ENCODE results near the gene RPL4. TPM values are rescaled to one million over a fixed set of nuclear protein-coding genes. Genes with fewer than 3 reads are reported as not detected.
A peak's percentile ranks its signal among the peaks of the same experiment; 100 is the strongest.

Gene RPL4
- total and polyA plus RNA-seq, 9 of the 15 experiments (the other 6 are each of a cell fraction or from before 2014, with no cell fraction given), result 2,055 to 7,760 (median 5,069) TPM

DNA sequence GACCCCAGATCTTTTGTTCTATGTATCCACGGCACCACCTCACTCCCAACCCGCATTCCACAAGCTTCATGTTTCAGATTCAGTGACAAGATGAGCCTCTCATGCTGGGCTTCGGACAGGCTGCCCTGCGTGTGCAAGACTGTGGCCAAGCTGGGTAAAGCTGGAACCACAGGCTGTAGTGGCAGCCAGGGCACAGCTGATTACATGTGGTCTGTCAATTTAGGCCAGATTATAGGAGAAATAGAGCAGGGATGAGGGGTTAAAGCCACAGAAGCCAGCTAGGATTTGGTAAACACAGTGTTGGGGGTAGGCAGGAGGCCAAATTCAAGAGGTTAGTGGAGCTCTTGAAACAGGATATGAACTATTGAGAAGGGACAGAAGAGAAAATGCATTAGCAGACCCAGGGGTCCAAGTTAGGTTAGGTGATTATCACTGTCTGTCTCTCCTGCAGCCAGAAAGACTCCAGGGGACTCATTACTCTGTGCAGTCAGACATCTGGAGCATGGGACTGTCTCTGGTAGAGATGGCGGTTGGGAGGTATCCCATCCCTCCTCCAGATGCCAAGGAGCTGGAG lies 20.0 kb downstream of the RPL4 start:
- no peak overlapping the region for H3K4me2 ChIP-seq (ENCODE audit: insufficient read depth, low read length)
- H3K36me3 ChIP-seq (ENCODE audit: control insufficient read depth, insufficient read depth, low read length), result peaks cover 68% of the 10 kb centered on the region
- in situ Hi-C loops (cut with MboI), result loop anchor here (5.0 kb wide), 1 partner anchor 97 kb away; the partner anchor contains the start of gene MAP2K1
- no peak overlapping the region for H2AFZ ChIP-seq (ENCODE audit: low read depth, low read length)
- DNase-seq (ENCODE audit: extremely low read depth in 1 of 4, low spot score in 3 of 4) (peak in 1 of 4 experiments; percentile 3), ATAC-seq (no peak), FAIRE-seq (no peak)
- POLR2A ChIA-PET, result interaction anchor here (0.6 to 1.6 kb wide), 7 partner anchors 8 to 145 kb away, joined by 3 to 4 read pairs (median 3); no protein-coding TSS in a partner anchor
- CTCF ChIA-PET (ENCODE audit: low intra/inter-chr PET ratio), result no interaction called here
- peaks cover 9 to 13% of the 10 kb centered on the region in 2 experiments; a peak in 3 of 5 replicates for H3K4me1 ChIP-seq (replicated peaks in 1 of 2; ENCODE audit: control insufficient read depth in 2 of 2, insufficient read depth in 2 of 2, low read length in 2 of 2)
- no TSS peak for BruUV-seq (replicated peaks)
- no peak overlapping the region for H3K27ac ChIP-seq (ENCODE audit: extremely low read depth, low read depth, low read length)
- no peaks in the 10 kb centered on the region for H3K79me2 ChIP-seq (ENCODE audit: control insufficient read depth, insufficient read depth, low read length)
- H3K27me3 ChIP-seq (ENCODE audit: control insufficient read depth in 2 of 2, insufficient read depth in 2 of 2, low read length in 2 of 2), result no peaks in the 10 kb centered on the region
- 100% methylated on average over 5 of the region's 5 CpGs for WGBS (ENCODE audit: insufficient coverage, low coverage, missing lambda C conversion rate)
- H3K4me3 ChIP-seq, result no peak overlapping the region
- H3K9me1 ChIP-seq (ENCODE audit: control insufficient read depth, insufficient read depth, low read length), result peaks cover 3% of the 10 kb centered on the region
- intact Hi-C loops (cut with micrococcal nuclease), result no loop called here
- H3K9me3 ChIP-seq (replicated peaks; ENCODE audit: control insufficient read depth, insufficient read depth, low read depth, low read length), result no peaks in the 10 kb centered on the region
- peak overlapping the region in 1 of 2 experiments; percentile 54; a peak in 1 of 4 replicates for H3K9ac ChIP-seq (ENCODE audit: insufficient read depth in 1 of 2, low read depth in 2 of 2, low read length in 2 of 2)
- no peaks in the 10 kb centered on the region for H4K20me1 ChIP-seq (replicated peaks; ENCODE audit: control insufficient read depth, insufficient read depth, low read length)
- no peak for TF ChIP-seq PTBP1 (IDR thresholded peaks at IDR 0.05; ENCODE audit: low read depth, low read length)
- TF ChIP-seq KDM4B (IDR thresholded peaks at IDR 0.05; ENCODE audit: borderline replicate concordance in 2 of 2, low read depth in 1 of 2), result no peak
- TF ChIP-seq JUNB (CRISPR knock-in tag; conservative IDR thresholded peaks at IDR 0.05), result no peak
- no peak for TF ChIP-seq BCL6 (CRISPR knock-in tag; IDR thresholded peaks at IDR 0.05)
- TF ChIP-seq FOXJ2 (tag; IDR thresholded peaks at IDR 0.05), result no peak
- TF ChIP-seq, protein P1, sequence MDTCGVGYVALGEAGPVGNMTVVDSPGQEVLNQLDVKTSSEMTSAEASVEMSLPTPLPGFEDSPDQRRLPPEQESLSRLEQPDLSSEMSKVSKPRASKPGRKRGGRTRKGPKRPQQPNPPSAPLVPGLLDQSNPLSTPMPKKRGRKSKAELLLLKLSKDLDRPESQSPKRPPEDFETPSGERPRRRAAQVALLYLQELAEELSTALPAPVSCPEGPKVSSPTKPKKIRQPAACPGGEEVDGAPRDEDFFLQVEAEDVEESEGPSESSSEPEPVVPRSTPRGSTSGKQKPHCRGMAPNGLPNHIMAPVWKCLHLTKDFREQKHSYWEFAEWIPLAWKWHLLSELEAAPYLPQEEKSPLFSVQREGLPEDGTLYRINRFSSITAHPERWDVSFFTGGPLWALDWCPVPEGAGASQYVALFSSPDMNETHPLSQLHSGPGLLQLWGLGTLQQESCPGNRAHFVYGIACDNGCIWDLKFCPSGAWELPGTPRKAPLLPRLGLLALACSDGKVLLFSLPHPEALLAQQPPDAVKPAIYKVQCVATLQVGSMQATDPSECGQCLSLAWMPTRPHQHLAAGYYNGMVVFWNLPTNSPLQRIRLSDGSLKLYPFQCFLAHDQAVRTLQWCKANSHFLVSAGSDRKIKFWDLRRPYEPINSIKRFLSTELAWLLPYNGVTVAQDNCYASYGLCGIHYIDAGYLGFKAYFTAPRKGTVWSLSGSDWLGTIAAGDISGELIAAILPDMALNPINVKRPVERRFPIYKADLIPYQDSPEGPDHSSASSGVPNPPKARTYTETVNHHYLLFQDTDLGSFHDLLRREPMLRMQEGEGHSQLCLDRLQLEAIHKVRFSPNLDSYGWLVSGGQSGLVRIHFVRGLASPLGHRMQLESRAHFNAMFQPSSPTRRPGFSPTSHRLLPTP (IDR thresholded peaks at IDR 0.05; ENCODE audit: borderline replicate concordance, extremely low read depth, insufficient read length), result no peak
- TF ChIP-seq, protein P2, sequence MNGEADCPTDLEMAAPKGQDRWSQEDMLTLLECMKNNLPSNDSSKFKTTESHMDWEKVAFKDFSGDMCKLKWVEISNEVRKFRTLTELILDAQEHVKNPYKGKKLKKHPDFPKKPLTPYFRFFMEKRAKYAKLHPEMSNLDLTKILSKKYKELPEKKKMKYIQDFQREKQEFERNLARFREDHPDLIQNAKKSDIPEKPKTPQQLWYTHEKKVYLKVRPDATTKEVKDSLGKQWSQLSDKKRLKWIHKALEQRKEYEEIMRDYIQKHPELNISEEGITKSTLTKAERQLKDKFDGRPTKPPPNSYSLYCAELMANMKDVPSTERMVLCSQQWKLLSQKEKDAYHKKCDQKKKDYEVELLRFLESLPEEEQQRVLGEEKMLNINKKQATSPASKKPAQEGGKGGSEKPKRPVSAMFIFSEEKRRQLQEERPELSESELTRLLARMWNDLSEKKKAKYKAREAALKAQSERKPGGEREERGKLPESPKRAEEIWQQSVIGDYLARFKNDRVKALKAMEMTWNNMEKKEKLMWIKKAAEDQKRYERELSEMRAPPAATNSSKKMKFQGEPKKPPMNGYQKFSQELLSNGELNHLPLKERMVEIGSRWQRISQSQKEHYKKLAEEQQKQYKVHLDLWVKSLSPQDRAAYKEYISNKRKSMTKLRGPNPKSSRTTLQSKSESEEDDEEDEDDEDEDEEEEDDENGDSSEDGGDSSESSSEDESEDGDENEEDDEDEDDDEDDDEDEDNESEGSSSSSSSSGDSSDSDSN (IDR thresholded peaks at IDR 0.05; ENCODE audit: borderline replicate concordance in 1 of 2, low read depth in 2 of 2, low read length in 2 of 2), result no peak
- no peak for TF ChIP-seq NELFE (IDR thresholded peaks at IDR 0.05; ENCODE audit: insufficient read depth, insufficient read length)
- no peak for TF ChIP-seq ZNF41 (CRISPR knock-in tag; conservative IDR thresholded peaks at IDR 0.05)
- TF ChIP-seq U2AF2 (optimal IDR thresholded peaks at IDR 0.05; ENCODE audit: low read depth, low read length), result no peak
- TF ChIP-seq, protein P3, sequence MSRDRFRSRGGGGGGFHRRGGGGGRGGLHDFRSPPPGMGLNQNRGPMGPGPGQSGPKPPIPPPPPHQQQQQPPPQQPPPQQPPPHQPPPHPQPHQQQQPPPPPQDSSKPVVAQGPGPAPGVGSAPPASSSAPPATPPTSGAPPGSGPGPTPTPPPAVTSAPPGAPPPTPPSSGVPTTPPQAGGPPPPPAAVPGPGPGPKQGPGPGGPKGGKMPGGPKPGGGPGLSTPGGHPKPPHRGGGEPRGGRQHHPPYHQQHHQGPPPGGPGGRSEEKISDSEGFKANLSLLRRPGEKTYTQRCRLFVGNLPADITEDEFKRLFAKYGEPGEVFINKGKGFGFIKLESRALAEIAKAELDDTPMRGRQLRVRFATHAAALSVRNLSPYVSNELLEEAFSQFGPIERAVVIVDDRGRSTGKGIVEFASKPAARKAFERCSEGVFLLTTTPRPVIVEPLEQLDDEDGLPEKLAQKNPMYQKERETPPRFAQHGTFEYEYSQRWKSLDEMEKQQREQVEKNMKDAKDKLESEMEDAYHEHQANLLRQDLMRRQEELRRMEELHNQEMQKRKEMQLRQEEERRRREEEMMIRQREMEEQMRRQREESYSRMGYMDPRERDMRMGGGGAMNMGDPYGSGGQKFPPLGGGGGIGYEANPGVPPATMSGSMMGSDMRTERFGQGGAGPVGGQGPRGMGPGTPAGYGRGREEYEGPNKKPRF (IDR thresholded peaks at IDR 0.05; ENCODE audit: low read depth, low read length), result no peak
- no peak for TF ChIP-seq TFAM (CRISPR knock-in tag; conservative IDR thresholded peaks at IDR 0.05)
